Testis (tissue), 2 donors: ENCODE results near the gene CPLANE2.

Experiments used
- CTCF ChIP-seq, 3 experiments: fragments of 450-650 bp in 2 of 3; fragments of 200-600 bp in 1 of 3; sonication (generic) in 1 of 3; IDR thresholded peaks; one replicate each; pipeline ENCODE4 v1.5.1; 2016 to 2019; ENCODE audit warnings: antibody characterized with exemption in 3 of 3, mild to moderate bottlenecking in 2 of 3, moderate library complexity in 1 of 3
- POLR2A ChIP-seq: fragments of 450-650 bp; IDR thresholded peaks from one replicate; pipeline ENCODE4 v1.6.1; 2017; ENCODE audit warnings: antibody characterized with exemption, mild to moderate bottlenecking, moderate library complexity

GRCh38 chr1:16266411-16267118 lies 29.6 kb upstream of the CPLANE2 start:
- TF ChIP-seq CTCF (IDR thresholded peaks at IDR 0.05) (no peak), POLR2A (no peak)
